ENCODE data around the gene TMBIM1.

DNA sequence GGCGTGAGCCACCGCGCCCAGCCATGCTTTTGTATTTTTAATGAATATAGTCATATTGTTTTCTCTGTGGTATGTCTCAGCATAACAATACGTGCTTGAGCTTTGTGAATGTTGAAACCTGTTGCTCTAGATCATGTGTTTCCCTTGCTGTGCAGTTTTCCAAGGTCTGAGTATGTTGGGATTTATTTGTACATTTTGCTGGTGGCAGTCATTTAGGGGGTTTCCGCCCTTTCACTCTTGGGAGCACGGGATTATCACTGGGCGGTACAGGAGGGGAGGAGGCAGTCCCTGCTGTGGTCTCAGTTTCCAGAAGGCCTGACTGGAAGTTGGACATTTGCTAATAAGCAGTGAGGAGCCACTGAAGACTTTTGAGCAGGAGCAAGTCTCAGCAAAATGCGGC is 39.4 kb upstream of the TMBIM1 start:
- TF ChIP-seq, protein P1, sequence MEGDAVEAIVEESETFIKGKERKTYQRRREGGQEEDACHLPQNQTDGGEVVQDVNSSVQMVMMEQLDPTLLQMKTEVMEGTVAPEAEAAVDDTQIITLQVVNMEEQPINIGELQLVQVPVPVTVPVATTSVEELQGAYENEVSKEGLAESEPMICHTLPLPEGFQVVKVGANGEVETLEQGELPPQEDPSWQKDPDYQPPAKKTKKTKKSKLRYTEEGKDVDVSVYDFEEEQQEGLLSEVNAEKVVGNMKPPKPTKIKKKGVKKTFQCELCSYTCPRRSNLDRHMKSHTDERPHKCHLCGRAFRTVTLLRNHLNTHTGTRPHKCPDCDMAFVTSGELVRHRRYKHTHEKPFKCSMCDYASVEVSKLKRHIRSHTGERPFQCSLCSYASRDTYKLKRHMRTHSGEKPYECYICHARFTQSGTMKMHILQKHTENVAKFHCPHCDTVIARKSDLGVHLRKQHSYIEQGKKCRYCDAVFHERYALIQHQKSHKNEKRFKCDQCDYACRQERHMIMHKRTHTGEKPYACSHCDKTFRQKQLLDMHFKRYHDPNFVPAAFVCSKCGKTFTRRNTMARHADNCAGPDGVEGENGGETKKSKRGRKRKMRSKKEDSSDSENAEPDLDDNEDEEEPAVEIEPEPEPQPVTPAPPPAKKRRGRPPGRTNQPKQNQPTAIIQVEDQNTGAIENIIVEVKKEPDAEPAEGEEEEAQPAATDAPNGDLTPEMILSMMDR (IDR thresholded peaks at IDR 0.05), result no peak
- TF ChIP-seq POLR2A (IDR thresholded peaks at IDR 0.05), result no peak
